MG63 (cell line): ENCODE data around the gene RNLS. TPM values are rescaled to one million over a fixed set of nuclear protein-coding genes. Genes with fewer than 3 reads are reported as not detected.

Source experiments
- DNase-seq: peaks from one replicate; pipeline ENCODE4 v3.0.0-alpha.2; 2020
- H3K27me3 ChIP-seq: fragments of 250-450 bp; sonication (Bioruptor Pico); 2 replicates; pipeline ENCODE4 v1.5.1; 2020; ENCODE audit warnings: mild to moderate bottlenecking, moderate library complexity
- H3K36me3 ChIP-seq: fragments of 250-450 bp; sonication (Bioruptor Pico); 2 replicates; pipeline ENCODE4 v1.5.1; 2020; ENCODE audit warnings: mild to moderate bottlenecking, moderate library complexity
- H3K4me3 ChIP-seq: fragments of 250-450 bp; sonication (Bioruptor Pico); 2 replicates; pipeline ENCODE4 v1.5.1; 2020; ENCODE audit warnings: mild to moderate bottlenecking, moderate library complexity
- H3K9me3 ChIP-seq: fragments of 250-450 bp; sonication (Bioruptor Pico); 2 replicates; pipeline ENCODE4 v1.5.1; 2020; ENCODE audit warnings: mild to moderate bottlenecking, moderate library complexity
- total RNA-seq: library from RNA; depleted of rRNA; stranded (reverse); fragments of >200 nt; shearing (Covaris generic); gene quantifications from 2 replicates; pipeline ENCODE4 v1.2.3, GENCODE V29; 2014; ENCODE audit warnings: low replicate concordance

Gene RNLS
- total RNA-seq, 1 experiment from 2014 or later, result 14.8 TPM

GRCh38 chr10:88562152-88562551, 21.0 kb downstream of the RNLS start:
- H3K27me3 ChIP-seq, result no peaks in the 10 kb centered on the region
- no peak for DNase-seq
- H3K36me3 ChIP-seq, result no peaks in the 10 kb centered on the region
- H3K9me3 ChIP-seq, result peaks cover 6% of the 10 kb centered on the region; the same call in 1 of the 2 replicates
- H3K4me3 ChIP-seq, result no peak overlapping the region

GRCh38 chr10:88557658-88558057, 25.5 kb downstream of the RNLS start:
- H3K9me3 ChIP-seq, result peaks cover 4% of the 10 kb centered on the region; the same call in 1 of the 2 replicates
- DNase-seq, result no peak
- H3K27me3 ChIP-seq, result no peaks in the 10 kb centered on the region
- H3K36me3 ChIP-seq, result no peaks in the 10 kb centered on the region
- no peak overlapping the region for H3K4me3 ChIP-seq

GRCh38 chr10:88557256-88557655, 25.9 kb downstream of the RNLS start:
- Histone ChIP-seq H3K9me3 (peaks cover under 1% of the 10 kb centered on the region; the same call in 1 of the 2 replicates), H3K4me3 (no peak overlapping the region), H3K27me3 (no peaks in the 10 kb centered on the region), H3K36me3 (no peaks in the 10 kb centered on the region)
- no peak for DNase-seq

- H3K27me3 ChIP-seq, result no peaks in the 10 kb centered on the region
- no peaks in the 10 kb centered on the region for H3K36me3 ChIP-seq
- DNase-seq, result no peak
- no peaks in the 10 kb centered on the region for H3K9me3 ChIP-seq
- no peak overlapping the region for H3K4me3 ChIP-seq
These were observed 27.8 kb downstream of the RNLS start for GRCh38 chr10:88555190-88555908.

- Histone ChIP-seq H3K4me3 (no peak overlapping the region), H3K9me3 (no peaks in the 10 kb centered on the region), H3K36me3 (no peaks in the 10 kb centered on the region), H3K27me3 (no peaks in the 10 kb centered on the region)
- DNase-seq, result peak; percentile 46
These were observed 29.9 kb downstream of the RNLS start for GRCh38 chr10:88553116-88553752.

GRCh38 chr10:88551246-88551645, 31.9 kb downstream of the RNLS start:
- no peaks in the 10 kb centered on the region for H3K9me3 ChIP-seq
- H3K36me3 ChIP-seq, result no peaks in the 10 kb centered on the region
- no peak for DNase-seq
- no peaks in the 10 kb centered on the region for H3K27me3 ChIP-seq
- no peak overlapping the region for H3K4me3 ChIP-seq

- H3K4me3 ChIP-seq, result no peak overlapping the region
- no peak for DNase-seq
- no peaks in the 10 kb centered on the region for H3K27me3 ChIP-seq
- H3K36me3 ChIP-seq, result no peaks in the 10 kb centered on the region
- H3K9me3 ChIP-seq, result no peaks in the 10 kb centered on the region
These were observed 36.6 kb downstream of the RNLS start for GRCh38 chr10:88546497-88546896.

GRCh38 chr10:88545359-88545758, 37.8 kb downstream of the RNLS start:
- DNase-seq, result no peak
- H3K4me3 ChIP-seq, result no peak overlapping the region
- H3K27me3 ChIP-seq, result no peaks in the 10 kb centered on the region

GRCh38 chr10:88544140-88544870, 38.8 kb downstream of the RNLS start:
- no peaks in the 10 kb centered on the region for H3K27me3 ChIP-seq
- H3K9me3 ChIP-seq, result no peaks in the 10 kb centered on the region
- H3K36me3 ChIP-seq, result no peaks in the 10 kb centered on the region
- H3K4me3 ChIP-seq, result no peak overlapping the region
- DNase-seq, result no peak

More at GRCh38 chr10:88545359-88545758, 37.8 kb downstream of the RNLS start:
- Histone ChIP-seq H3K9me3 (no peaks in the 10 kb centered on the region), H3K36me3 (no peaks in the 10 kb centered on the region)

GRCh38 chr10:88542522-88542921, 40.6 kb downstream of the RNLS start:
- H3K36me3 ChIP-seq, result no peaks in the 10 kb centered on the region
- H3K9me3 ChIP-seq, result no peaks in the 10 kb centered on the region
- no peak overlapping the region for H3K4me3 ChIP-seq
- DNase-seq, result no peak
- H3K27me3 ChIP-seq, result no peaks in the 10 kb centered on the region

- no peaks in the 10 kb centered on the region for H3K9me3 ChIP-seq
- H3K36me3 ChIP-seq, result no peaks in the 10 kb centered on the region
- DNase-seq, result no peak
- H3K4me3 ChIP-seq, result no peak overlapping the region
- no peaks in the 10 kb centered on the region for H3K27me3 ChIP-seq
These were observed 41.9 kb downstream of the RNLS start for GRCh38 chr10:88541116-88541626.

GRCh38 chr10:88540351-88540750, 42.8 kb downstream of the RNLS start:
- Histone ChIP-seq H3K27me3 (no peaks in the 10 kb centered on the region), H3K4me3 (no peak overlapping the region), H3K36me3 (no peaks in the 10 kb centered on the region), H3K9me3 (no peaks in the 10 kb centered on the region)
- no peak for DNase-seq

- Histone ChIP-seq H3K4me3 (no peak overlapping the region), H3K27me3 (no peaks in the 10 kb centered on the region), H3K36me3 (no peaks in the 10 kb centered on the region), H3K9me3 (no peaks in the 10 kb centered on the region)
- no peak for DNase-seq
These were observed 45.1 kb downstream of the RNLS start for GRCh38 chr10:88538048-88538447.

GRCh38 chr10:88537322-88537721, 45.8 kb downstream of the RNLS start:
- DNase-seq, result no peak
- Histone ChIP-seq H3K9me3 (no peaks in the 10 kb centered on the region), H3K27me3 (no peaks in the 10 kb centered on the region), H3K36me3 (no peaks in the 10 kb centered on the region), H3K4me3 (no peak overlapping the region)

- H3K9me3 ChIP-seq, result no peaks in the 10 kb centered on the region
- H3K36me3 ChIP-seq, result no peaks in the 10 kb centered on the region
- no peak overlapping the region for H3K4me3 ChIP-seq
- H3K27me3 ChIP-seq, result no peaks in the 10 kb centered on the region
- DNase-seq, result no peak
These were observed 46.7 kb downstream of the RNLS start for GRCh38 chr10:88536437-88536836.

GRCh38 chr10:88534072-88534665, 48.9 kb downstream of the RNLS start:
- H3K27me3 ChIP-seq, result no peaks in the 10 kb centered on the region
- H3K36me3 ChIP-seq, result no peaks in the 10 kb centered on the region
- no peaks in the 10 kb centered on the region for H3K9me3 ChIP-seq
- DNase-seq, result no peak
- H3K4me3 ChIP-seq, result no peak overlapping the region
